Activated CD4-positive, CD25-positive, alpha-beta regulatory T cell treated with anti-CD3 and anti-CD28 coated beads, Interleukin-2, amount 50 U/mL, for 24 hours (primary cell): ENCODE data around the gene TNNI3K.
A peak's percentile ranks its signal among the peaks of the same experiment; 100 is the strongest.

Source experiments
- ATAC-seq, 2 donors: fragments of 150-1000 bp; cut with Tn5 transposase; one replicate each; pipeline ENCODE4 v1.10.0; 2021; ENCODE audit warnings: mild to moderate bottlenecking in 1 of 2, moderate library complexity in 1 of 2

The TNNI3K gene

GRCh38 chr1:74453277-74453676 is 218.1 kb downstream of the TNNI3K start:
- no peak for ATAC-seq

GRCh38 chr1:74455390-74455789 is 220.2 kb downstream of the TNNI3K start:
- no peak for ATAC-seq

- ATAC-seq: no peak
Measured at GRCh38 chr1:74457253-74457652, 222.1 kb downstream of the TNNI3K start.

- peak; percentile 17 to 60 for ATAC-seq
Measured at GRCh38 chr1:74463333-74463988, 228.3 kb downstream of the TNNI3K start.

GRCh38 chr1:74464037-74464436 is 228.8 kb downstream of the TNNI3K start:
- ATAC-seq: no peak

GRCh38 chr1:74465193-74465681 is 230.1 kb downstream of the TNNI3K start:
- no peak for ATAC-seq

- no peak for ATAC-seq
Measured at GRCh38 chr1:74467786-74468377, 232.7 kb downstream of the TNNI3K start.

- ATAC-seq: no peak
Measured at GRCh38 chr1:74468982-74469603, 233.9 kb downstream of the TNNI3K start.

GRCh38 chr1:74470251-74470650 is 235.1 kb downstream of the TNNI3K start:
- no peak for ATAC-seq

- ATAC-seq: no peak
Measured at GRCh38 chr1:74470936-74471335, 235.7 kb downstream of the TNNI3K start.

- no peak for ATAC-seq
Measured at GRCh38 chr1:74471470-74471869, 236.3 kb downstream of the TNNI3K start.

- no peak for ATAC-seq
Measured at GRCh38 chr1:74474585-74474984, 239.4 kb downstream of the TNNI3K start.

- no peak for ATAC-seq
Measured at GRCh38 chr1:74478979-74479378, 243.8 kb downstream of the TNNI3K start.

- no peak for ATAC-seq
Measured at GRCh38 chr1:74480068-74480467, 244.9 kb downstream of the TNNI3K start.

- ATAC-seq: no peak
Measured at GRCh38 chr1:74481607-74482006, 246.4 kb downstream of the TNNI3K start.

GRCh38 chr1:74485622-74486021 is 250.4 kb downstream of the TNNI3K start:
- ATAC-seq: no peak

- no peak for ATAC-seq
Measured at GRCh38 chr1:74486036-74486435, 250.8 kb downstream of the TNNI3K start.

- no peak for ATAC-seq
Measured at GRCh38 chr1:74496669-74497068, 261.5 kb downstream of the TNNI3K start.

- ATAC-seq: no peak
Measured at GRCh38 chr1:74498901-74499300, 263.7 kb downstream of the TNNI3K start.

- no peak for ATAC-seq
Measured at GRCh38 chr1:74502432-74502831, 267.2 kb downstream of the TNNI3K start.

- ATAC-seq: no peak
Measured at GRCh38 chr1:74502858-74503257, 267.7 kb downstream of the TNNI3K start.

- ATAC-seq: peak in 1 of 2 donors; percentile 36
Measured at GRCh38 chr1:74504125-74504932, 269.1 kb downstream of the TNNI3K start.

GRCh38 chr1:74504933-74505512 is 269.8 kb downstream of the TNNI3K start:
- ATAC-seq: no peak
